IPS DF 6.9 (cell line): ENCODE results near the gene PPP1R18.
A peak's percentile ranks its signal among the peaks of the same experiment; 100 is the strongest.

Source experiments
- DNase-seq: peaks from one replicate; pipeline ENCODE4 v3.0.0-alpha.2; 2013; ENCODE audit warnings: low read depth, low spot score
- H3K27ac ChIP-seq: one replicate; pipeline ENCODE4 v1.5.1; 2013; ENCODE audit warnings: low read length, control low read depth
- H3K27me3 ChIP-seq: 2 replicates; pipeline ENCODE4 v1.6.1; 2013; ENCODE audit warnings: mild to moderate bottlenecking, low read length; ENCODE audit not compliant: control insufficient read depth, insufficient read depth
- H3K36me3 ChIP-seq: 2 replicates; pipeline ENCODE4 v1.6.1; 2013; ENCODE audit warnings: low read length; ENCODE audit not compliant: control insufficient read depth, insufficient read depth
- H3K4me1 ChIP-seq: 2 replicates; pipeline ENCODE4 v1.6.1; 2013; ENCODE audit warnings: low read length; ENCODE audit not compliant: control insufficient read depth, insufficient read depth
- H3K4me3 ChIP-seq: 2 replicates; pipeline ENCODE4 v1.5.1; 2013; ENCODE audit warnings: mild to moderate bottlenecking, low read length
- H3K9me3 ChIP-seq: 2 replicates; pipeline ENCODE4 v1.6.1; 2013; ENCODE audit warnings: low read length, inconsistent platforms; ENCODE audit not compliant: control insufficient read depth, insufficient read depth
- WGBS: extraction: QIAGEN DNeasy Blood & Tissue Kit; methylation state at CpG from one replicate; pipeline ENCODE4 v1.1.7; 2013; ENCODE audit warnings: mixed read lengths, missing lambda C conversion rate; ENCODE audit not compliant: insufficient read length, insufficient coverage; 5-methylcytosine and 5-hydroxymethylcytosine counted together

PPP1R18 gene

DNA sequence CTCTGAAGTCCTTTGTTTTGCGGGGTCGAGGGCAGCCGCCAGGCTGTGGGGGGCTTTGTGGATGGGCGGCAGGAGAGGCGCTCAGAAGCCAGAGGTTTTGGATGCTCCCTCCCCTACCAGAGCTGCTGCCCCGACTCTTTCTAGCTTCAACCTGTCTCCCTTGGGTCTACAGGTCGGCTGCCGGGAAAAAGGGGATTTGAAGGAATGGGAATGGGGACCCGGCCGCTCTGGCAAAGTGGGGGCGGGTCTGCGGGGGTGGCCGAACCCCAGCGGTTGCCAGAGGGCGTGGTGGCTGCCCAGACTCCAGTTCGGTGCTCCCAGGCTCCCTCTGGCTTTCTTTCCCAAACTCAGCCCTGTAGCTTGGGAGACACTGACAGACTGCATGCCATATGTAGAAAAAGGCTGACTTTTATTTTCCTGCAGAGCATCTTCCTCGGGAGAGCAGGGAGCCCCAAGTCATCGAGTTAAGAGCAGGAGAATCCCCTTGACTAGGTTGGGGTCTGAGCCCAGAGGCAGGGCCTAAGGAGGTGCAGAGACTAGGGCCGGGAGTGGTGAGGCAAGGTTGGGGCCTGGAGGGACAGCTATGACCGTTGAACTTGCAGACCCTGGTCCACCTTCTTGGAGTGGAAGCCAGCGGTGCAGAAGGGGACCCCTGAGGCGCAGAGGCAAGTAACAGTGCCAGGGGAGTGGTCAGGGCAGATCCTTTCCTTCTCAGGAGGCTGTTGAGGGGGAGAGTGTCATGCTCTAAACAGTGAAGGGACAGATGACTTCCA is 1.4 kb upstream of the PPP1R18 start:
- Histone ChIP-seq H3K27ac (no peak overlapping the region), H3K36me3 (no peaks in the 10 kb centered on the region), H3K4me3 (peak overlapping the region; percentile 56; the same call in 1 of the 2 replicates), H3K9me3 (no peaks in the 10 kb centered on the region), H3K4me1 (peaks cover 13% of the 10 kb centered on the region), H3K27me3 (no peaks in the 10 kb centered on the region)
- WGBS: no CpG with 5 or more reads among the region's 22 CpGs
- no peak for DNase-seq

DNA sequence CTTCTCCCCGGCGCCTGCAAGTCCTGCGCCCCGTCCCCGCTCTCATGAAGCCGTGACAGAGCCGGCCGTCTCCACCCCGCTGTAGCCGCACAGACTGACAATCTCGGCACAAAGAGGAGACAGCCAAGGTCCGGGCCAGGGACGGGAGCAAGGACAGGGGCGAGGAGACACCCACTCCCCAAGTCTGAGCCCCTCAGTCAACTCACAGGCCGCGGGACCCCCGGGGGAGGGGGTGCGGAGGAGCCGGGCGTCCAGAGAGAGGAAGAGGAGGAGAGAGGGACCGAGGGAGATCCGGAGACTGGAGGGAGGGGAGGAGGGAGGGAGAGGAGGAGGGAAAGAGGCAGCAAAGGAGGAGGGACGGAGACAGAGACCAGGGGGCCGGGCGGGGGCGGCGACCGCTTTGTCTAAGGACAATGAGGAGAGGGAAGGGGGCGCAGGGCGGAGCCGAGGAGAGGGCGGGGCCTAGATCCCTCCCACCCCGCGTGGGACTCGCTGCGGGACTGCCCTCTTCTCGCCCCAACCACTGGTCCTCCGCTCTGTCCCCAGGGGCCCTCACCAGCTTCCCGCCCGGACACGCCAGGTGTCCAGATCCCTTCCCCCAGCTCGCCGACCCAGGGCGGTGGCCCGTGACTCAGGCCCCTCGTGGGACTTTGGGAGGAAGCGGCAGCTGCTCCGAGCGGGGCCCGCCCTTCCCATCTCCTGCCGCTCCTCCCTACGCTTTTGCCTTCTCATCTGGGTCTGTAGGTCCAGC is 638 bp upstream of the PPP1R18 start:
- Histone ChIP-seq H3K27ac (no peak overlapping the region), H3K27me3 (no peaks in the 10 kb centered on the region), H3K36me3 (no peaks in the 10 kb centered on the region), H3K4me3 (peak overlapping the region; percentile 56; the same call in 1 of the 2 replicates), H3K9me3 (no peaks in the 10 kb centered on the region), H3K4me1 (peaks cover 16% of the 10 kb centered on the region)
- no peak for DNase-seq
- WGBS: no CpG with 5 or more reads among the region's 52 CpGs

DNA sequence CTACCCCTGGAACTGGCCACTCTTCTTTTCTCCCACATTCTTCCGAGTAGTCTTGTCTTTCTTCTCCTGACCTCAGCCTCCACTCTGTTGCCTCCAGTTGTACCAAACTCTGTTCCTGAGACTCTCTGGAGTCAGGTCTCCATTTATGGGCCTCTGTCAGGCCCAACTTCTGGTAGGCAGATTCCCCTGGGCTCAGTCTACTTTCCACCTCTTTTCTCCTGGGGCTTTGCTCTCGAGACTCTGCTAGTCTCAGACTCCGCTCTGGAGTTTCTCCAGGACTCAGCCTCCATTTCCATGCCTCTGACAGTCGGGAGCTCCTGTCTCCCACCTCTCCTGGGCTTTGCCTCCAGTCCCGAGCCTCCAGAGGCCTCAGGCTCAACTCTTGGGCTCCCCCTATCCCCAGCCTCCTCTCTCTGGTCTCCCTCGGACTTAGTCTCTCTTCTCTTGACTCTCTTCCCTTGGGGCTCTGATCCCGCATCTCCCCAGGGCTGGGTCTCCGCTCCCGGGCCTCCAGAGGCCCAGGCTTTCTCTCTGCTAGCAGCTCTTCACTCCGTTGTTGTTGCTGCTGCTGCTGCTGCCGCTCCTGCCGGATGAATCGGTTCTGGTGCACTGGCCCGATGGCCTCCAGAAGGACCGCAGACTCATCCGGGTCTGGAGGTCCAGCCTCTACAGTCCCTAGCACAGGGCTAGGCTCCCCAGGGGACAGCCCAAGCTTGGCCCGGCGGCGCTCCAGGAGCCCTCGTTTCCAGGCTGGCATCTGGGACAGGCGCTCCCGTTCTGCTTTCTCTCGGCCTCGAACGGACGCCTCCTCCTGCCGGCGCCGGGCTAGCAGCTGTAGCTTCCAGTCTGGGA is 1.1 kb downstream of the PPP1R18 start:
- Histone ChIP-seq H3K27me3 (no peaks in the 10 kb centered on the region), H3K4me3 (no peak overlapping the region; the same call in 1 of the 2 replicates), H3K36me3 (no peaks in the 10 kb centered on the region), H3K9me3 (no peaks in the 10 kb centered on the region), H3K27ac (no peak overlapping the region), H3K4me1 (peaks cover 16% of the 10 kb centered on the region)
- DNase-seq: no peak
- no CpG with 5 or more reads among the region's 29 CpGs for WGBS

DNA sequence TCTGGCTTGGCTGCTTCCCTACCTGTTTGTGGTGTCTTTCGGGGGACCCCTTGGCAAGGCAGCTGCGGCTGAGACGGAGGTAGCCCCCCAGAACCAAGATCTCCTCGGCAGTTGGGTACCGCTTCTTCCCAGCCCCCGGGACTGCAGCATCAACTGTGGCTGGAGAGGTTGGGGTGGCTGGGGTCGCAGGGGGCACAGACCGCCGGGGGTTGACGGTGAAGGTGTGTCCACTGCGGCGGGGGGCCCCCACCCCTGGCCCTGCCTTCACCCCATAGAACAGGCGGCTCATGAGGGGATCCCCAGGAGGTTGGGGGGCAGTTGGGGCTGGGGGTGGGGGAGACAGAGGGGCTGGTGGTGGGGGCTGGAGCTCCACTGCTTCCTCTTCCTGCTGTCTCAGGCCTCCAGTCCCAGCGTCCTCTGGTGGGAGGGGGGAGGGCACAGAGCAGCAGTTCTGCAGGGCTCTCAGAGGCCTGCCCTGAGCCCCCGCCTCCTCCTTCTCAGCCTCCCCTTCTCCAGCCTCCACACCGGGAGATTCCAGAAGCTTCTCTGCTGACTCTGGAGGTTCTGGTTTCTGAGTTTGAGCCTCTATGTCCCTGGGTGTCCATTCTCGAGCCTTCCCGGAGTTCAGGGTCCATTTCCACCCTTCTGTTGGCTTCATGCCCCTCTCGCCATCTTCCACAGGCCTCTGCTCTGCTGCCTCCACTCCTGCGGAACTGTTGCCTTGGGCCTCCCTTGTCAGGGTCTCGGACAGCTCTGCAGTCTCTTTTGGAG is 1.9 kb downstream of the PPP1R18 start:
- Histone ChIP-seq H3K4me3 (no peak overlapping the region), H3K9me3 (no peaks in the 10 kb centered on the region), H3K36me3 (no peaks in the 10 kb centered on the region), H3K27me3 (no peaks in the 10 kb centered on the region), H3K27ac (no peak overlapping the region), H3K4me1 (peaks cover 11% of the 10 kb centered on the region; the same call in 1 of the 2 replicates)
- DNase-seq: no peak
- WGBS: no CpG with 5 or more reads among the region's 21 CpGs

DNA sequence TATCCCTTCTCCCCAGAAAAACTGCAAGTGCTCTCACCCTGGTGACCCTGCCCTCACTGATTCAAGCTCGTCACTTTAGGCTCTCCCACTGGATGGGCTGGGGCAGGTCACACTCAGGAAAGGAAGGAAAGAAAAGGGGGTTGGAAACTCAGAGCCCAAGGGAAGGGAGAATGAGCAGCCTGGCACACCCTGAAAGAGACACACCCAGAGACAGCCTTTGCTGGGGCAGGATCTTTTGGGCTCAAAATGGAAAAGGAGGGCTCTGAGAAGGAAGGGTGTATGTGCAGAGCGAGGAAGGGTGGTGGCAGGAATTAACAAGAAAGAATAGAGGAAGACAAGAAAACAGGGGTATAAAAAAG is 2.5 kb downstream of the PPP1R18 start:
- Histone ChIP-seq H3K36me3 (no peaks in the 10 kb centered on the region), H3K27me3 (no peaks in the 10 kb centered on the region), H3K4me1 (peaks cover 11% of the 10 kb centered on the region; the same call in 1 of the 2 replicates), H3K27ac (no peak overlapping the region), H3K9me3 (no peaks in the 10 kb centered on the region), H3K4me3 (no peak overlapping the region)
- DNase-seq: no peak
- no CpG with 5 or more reads among the region's 2 CpGs for WGBS

DNA sequence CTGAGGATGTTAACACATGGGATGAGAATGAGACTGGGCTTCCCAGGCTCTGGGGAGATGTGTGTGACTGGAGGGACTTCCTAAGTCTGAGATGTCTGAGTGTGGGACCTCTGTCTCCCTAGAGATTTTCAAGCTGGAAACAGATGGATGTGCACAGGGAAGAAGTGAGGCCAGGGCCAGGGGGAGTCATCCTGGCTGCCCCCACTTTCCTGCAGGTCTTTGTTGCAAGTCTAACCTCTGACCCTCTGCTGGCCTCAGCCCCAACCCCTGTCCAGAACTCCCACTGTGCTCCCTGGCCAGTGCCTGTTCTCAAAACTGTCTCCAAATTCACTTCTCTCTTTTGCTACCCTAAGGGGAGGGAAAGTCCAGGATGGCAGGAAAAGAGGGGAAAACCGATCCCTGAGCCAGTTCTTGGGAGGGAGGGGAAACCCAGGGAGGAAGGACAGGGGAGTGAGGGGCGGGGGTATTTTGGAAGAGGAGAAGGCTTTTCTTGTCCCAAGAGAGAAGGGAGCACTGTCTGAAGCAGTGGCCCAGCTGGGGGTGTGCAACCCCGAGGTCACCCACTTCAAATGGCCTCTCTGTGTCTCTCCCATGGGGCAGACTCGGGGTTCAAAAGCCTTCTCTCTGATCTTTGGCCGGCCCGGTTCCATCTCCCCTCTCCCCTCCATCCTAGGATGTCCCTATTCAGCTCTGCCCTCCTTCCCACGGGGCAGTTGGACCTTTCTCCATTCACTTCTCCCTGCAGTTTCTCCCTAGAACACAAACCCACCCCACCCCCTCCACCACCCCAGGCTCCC is 3.1 kb downstream of the PPP1R18 start:
- Histone ChIP-seq H3K27me3 (no peaks in the 10 kb centered on the region), H3K4me3 (no peak overlapping the region), H3K9me3 (no peaks in the 10 kb centered on the region), H3K27ac (no peak overlapping the region), H3K36me3 (no peaks in the 10 kb centered on the region), H3K4me1 (peaks cover 11% of the 10 kb centered on the region; the same call in 1 of the 2 replicates)
- DNase-seq: no peak
- no CpG with 5 or more reads among the region's 7 CpGs for WGBS

DNA sequence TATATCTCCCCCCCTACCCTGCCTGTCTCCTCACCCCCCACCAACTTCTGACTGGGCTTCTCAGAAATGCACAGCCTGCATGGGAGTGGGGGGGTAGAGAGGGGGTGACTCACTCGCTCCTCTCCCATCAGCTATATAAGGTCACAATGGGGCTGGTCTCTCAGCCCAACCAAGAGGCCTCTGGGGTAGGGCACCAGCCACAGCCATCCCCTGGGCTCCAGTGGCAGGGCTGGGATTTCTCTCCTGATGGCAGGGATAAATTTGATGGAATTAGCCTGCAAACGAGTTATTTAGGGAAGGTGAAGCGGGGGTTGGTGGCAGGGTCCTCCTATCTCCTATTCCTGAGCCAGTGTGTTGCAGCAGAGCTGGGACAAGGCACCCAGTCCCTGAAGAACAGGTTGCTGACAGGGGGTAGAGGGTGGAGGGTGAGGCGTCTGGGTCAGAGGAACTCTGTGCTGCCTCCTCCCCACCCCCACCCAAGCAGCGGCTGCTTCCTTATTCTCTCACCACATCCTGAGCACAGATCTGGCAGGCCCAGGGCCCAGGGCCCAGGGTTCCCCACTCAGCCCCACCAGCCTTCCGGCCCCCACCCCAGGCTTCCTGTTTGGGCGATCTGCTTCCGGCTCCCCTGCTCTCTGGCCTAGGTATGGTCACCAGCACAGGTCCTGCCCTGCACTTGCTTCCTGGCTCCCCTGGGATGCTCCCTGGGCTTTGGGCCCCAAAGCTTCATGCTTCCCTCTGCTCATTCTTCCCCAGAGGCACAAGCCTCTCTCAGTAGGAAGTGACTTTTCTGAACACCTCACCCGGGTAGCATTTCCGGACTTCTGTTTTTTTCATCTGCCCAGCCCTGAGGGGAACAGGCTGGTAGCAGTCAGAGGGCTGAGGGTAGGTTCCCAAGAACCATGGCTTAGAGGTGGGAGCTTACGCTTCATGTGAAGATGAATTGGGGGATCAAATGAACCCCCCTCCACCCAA is 4.0 kb downstream of the PPP1R18 start:
- no peak overlapping the region for H3K27ac ChIP-seq
- no CpG with 5 or more reads among the region's 11 CpGs for WGBS

DNA sequence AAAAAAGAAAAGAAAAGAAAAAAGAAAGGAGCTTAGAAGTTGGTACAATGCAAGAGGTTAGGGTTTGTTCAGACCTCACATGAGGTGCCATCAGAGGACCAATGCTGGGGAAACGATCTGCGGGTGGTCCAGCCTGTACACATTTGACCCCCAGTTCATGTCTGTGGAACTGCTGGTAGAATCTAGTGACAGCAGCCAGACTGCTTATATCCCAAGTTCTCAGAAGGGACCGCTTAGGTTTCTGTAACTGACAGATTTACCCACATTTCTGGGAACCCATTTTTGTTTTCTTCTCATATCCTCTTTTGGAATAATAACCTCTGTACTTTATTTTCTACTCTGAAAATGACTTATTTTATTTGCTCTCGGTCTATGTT is 4.7 kb downstream of the PPP1R18 start:
- no peak for DNase-seq
- Histone ChIP-seq H3K4me3 (no peak overlapping the region), H3K9me3 (no peaks in the 10 kb centered on the region), H3K27ac (no peak overlapping the region), H3K27me3 (no peaks in the 10 kb centered on the region), H3K36me3 (no peaks in the 10 kb centered on the region), H3K4me1 (peaks cover 8% of the 10 kb centered on the region; the same call in 1 of the 2 replicates)
- WGBS: no CpG with 5 or more reads among the region's 4 CpGs

More for the DNA sequence above, 4.0 kb downstream of the PPP1R18 start:
- H3K36me3 ChIP-seq: no peaks in the 10 kb centered on the region
- peaks cover 8% of the 10 kb centered on the region; the same call in 1 of the 2 replicates for H3K4me1 ChIP-seq
- no peaks in the 10 kb centered on the region for H3K27me3 ChIP-seq
- no peaks in the 10 kb centered on the region for H3K9me3 ChIP-seq
- H3K4me3 ChIP-seq: no peak overlapping the region
- no peak for DNase-seq
